ENCODE results near the gene SOS2.

GRCh38 chr14:50139192-50139591 lies 92.2 kb downstream of the SOS2 start:
- no peak for TF ChIP-seq POLR2A (IDR thresholded peaks at IDR 0.05)
- TF ChIP-seq CTCF (IDR thresholded peaks at IDR 0.05): no peak
- no peak for TF ChIP-seq EP300 (IDR thresholded peaks at IDR 0.05; ENCODE audit: low read depth)
- TF ChIP-seq POLR2AphosphoS5 (IDR thresholded peaks at IDR 0.05): no peak
